Liver (tissue), 3 donors: Measurements from ENCODE around the gene HBA1.
"Not testable (repeated sequence)": the region's sequence is repeated elsewhere in the genome, so short reads cannot be mapped to it uniquely, and the experiment has no call there.

Source experiments
- FOXA1 ChIP-seq: IDR thresholded peaks from 2 replicates; pipeline ENCODE4 v1.6.1; 2016; ENCODE audit warnings: antibody characterized with exemption
- GABPA ChIP-seq, 2 donors: IDR thresholded peaks in 1 of 2; conservative IDR thresholded peaks in 1 of 2; 2 replicates each; pipeline ENCODE4 v1.6.1; 2016; ENCODE audit warnings: antibody characterized with exemption in 2 of 2, mild to moderate bottlenecking in 1 of 2, moderate library complexity in 1 of 2
- HNF4A ChIP-seq, 2 donors: conservative IDR thresholded peaks; 2 replicates each; pipeline ENCODE4 v1.6.1; 2016; ENCODE audit warnings: antibody characterized with exemption in 2 of 2, mild to moderate bottlenecking in 2 of 2
- JUND ChIP-seq, 2 donors: IDR thresholded peaks; 2 replicates each; pipeline ENCODE4 v1.6.1; 2016; ENCODE audit warnings: antibody characterized with exemption in 2 of 2
- NR2F2 ChIP-seq: IDR thresholded peaks from 2 replicates; pipeline ENCODE4 v1.6.1; 2016; ENCODE audit warnings: antibody characterized with exemption
- RAD21 ChIP-seq, 2 donors: IDR thresholded peaks; 2 replicates each; pipeline ENCODE4 v1.6.1; 2016; ENCODE audit warnings: antibody characterized with exemption in 2 of 2, mild to moderate bottlenecking in 2 of 2
- RXRA ChIP-seq, 2 donors: IDR thresholded peaks; 2 replicates each; pipeline ENCODE4 v1.6.1; 2017 to 2018; ENCODE audit warnings: antibody characterized with exemption in 2 of 2, mild to moderate bottlenecking in 1 of 2
- TAF1 ChIP-seq: conservative IDR thresholded peaks from 2 replicates; pipeline ENCODE4 v1.6.1; 2016; ENCODE audit warnings: antibody characterized with exemption, mild to moderate bottlenecking
- YY1 ChIP-seq: IDR thresholded peaks from 2 replicates; pipeline ENCODE4 v1.6.1; 2016; ENCODE audit warnings: antibody characterized with exemption, mild to moderate bottlenecking
- TF ChIP-seq, protein P1 (sequence below): fragments of 150-350 bp; IDR thresholded peaks from 2 replicates; pipeline ENCODE4 v1.5.1; 2017; ENCODE audit warnings: improper control_type of control experiment, low read depth, low read length; ENCODE audit not compliant: missing input control
- TF ChIP-seq, protein P2 (sequence below): IDR thresholded peaks from 2 replicates; pipeline ENCODE4 v1.6.1; 2016; ENCODE audit warnings: antibody characterized with exemption
- TF ChIP-seq, protein P3 (sequence below): IDR thresholded peaks from 2 replicates; pipeline ENCODE4 v1.6.1; 2016; ENCODE audit warnings: antibody characterized with exemption
- TF ChIP-seq, protein P4 (sequence below): IDR thresholded peaks from 2 replicates; pipeline ENCODE4 v1.6.1; 2016; ENCODE audit warnings: antibody characterized with exemption
- TF ChIP-seq, protein P5 (sequence below): IDR thresholded peaks from 2 replicates; pipeline ENCODE4 v1.6.1; 2016; ENCODE audit warnings: antibody characterized with exemption, mild to moderate bottlenecking
- donor health status: healthy.
- donor health status: healthy.

DNA sequence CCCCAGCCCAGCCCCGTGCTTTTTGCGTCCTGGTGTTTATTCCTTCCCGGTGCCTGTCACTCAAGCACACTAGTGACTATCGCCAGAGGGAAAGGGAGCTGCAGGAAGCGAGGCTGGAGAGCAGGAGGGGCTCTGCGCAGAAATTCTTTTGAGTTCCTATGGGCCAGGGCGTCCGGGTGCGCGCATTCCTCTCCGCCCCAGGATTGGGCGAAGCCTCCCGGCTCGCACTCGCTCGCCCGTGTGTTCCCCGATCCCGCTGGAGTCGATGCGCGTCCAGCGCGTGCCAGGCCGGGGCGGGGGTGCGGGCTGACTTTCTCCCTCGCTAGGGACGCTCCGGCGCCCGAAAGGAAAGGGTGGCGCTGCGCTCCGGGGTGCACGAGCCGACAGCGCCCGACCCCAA is 474 bp upstream of the HBA1 start:
- TF ChIP-seq, protein P1, sequence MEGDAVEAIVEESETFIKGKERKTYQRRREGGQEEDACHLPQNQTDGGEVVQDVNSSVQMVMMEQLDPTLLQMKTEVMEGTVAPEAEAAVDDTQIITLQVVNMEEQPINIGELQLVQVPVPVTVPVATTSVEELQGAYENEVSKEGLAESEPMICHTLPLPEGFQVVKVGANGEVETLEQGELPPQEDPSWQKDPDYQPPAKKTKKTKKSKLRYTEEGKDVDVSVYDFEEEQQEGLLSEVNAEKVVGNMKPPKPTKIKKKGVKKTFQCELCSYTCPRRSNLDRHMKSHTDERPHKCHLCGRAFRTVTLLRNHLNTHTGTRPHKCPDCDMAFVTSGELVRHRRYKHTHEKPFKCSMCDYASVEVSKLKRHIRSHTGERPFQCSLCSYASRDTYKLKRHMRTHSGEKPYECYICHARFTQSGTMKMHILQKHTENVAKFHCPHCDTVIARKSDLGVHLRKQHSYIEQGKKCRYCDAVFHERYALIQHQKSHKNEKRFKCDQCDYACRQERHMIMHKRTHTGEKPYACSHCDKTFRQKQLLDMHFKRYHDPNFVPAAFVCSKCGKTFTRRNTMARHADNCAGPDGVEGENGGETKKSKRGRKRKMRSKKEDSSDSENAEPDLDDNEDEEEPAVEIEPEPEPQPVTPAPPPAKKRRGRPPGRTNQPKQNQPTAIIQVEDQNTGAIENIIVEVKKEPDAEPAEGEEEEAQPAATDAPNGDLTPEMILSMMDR, result not testable (repeated sequence)
- TF ChIP-seq YY1; RXRA (IDR thresholded peaks at IDR 0.05); FOXA1; TAF1; JUND (IDR thresholded peaks at IDR 0.05); HNF4A (conservative IDR thresholded peaks at IDR 0.05); GABPA (IDR thresholded peaks at IDR 0.05 in 1 of 2, conservative IDR thresholded peaks at IDR 0.05 in 1 of 2); RAD21 (IDR thresholded peaks at IDR 0.05); NR2F2: not testable (repeated sequence)
- TF ChIP-seq, protein P2, sequence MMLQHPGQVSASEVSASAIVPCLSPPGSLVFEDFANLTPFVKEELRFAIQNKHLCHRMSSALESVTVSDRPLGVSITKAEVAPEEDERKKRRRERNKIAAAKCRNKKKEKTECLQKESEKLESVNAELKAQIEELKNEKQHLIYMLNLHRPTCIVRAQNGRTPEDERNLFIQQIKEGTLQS, result not testable (repeated sequence)
- TF ChIP-seq, protein P3, sequence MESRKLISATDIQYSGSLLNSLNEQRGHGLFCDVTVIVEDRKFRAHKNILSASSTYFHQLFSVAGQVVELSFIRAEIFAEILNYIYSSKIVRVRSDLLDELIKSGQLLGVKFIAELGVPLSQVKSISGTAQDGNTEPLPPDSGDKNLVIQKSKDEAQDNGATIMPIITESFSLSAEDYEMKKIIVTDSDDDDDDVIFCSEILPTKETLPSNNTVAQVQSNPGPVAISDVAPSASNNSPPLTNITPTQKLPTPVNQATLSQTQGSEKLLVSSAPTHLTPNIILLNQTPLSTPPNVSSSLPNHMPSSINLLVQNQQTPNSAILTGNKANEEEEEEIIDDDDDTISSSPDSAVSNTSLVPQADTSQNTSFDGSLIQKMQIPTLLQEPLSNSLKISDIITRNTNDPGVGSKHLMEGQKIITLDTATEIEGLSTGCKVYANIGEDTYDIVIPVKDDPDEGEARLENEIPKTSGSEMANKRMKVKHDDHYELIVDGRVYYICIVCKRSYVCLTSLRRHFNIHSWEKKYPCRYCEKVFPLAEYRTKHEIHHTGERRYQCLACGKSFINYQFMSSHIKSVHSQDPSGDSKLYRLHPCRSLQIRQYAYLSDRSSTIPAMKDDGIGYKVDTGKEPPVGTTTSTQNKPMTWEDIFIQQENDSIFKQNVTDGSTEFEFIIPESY, result not testable (repeated sequence)
- TF ChIP-seq, protein P4, sequence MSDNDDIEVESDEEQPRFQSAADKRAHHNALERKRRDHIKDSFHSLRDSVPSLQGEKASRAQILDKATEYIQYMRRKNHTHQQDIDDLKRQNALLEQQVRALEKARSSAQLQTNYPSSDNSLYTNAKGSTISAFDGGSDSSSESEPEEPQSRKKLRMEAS, result not testable (repeated sequence)
- TF ChIP-seq, protein P5, sequence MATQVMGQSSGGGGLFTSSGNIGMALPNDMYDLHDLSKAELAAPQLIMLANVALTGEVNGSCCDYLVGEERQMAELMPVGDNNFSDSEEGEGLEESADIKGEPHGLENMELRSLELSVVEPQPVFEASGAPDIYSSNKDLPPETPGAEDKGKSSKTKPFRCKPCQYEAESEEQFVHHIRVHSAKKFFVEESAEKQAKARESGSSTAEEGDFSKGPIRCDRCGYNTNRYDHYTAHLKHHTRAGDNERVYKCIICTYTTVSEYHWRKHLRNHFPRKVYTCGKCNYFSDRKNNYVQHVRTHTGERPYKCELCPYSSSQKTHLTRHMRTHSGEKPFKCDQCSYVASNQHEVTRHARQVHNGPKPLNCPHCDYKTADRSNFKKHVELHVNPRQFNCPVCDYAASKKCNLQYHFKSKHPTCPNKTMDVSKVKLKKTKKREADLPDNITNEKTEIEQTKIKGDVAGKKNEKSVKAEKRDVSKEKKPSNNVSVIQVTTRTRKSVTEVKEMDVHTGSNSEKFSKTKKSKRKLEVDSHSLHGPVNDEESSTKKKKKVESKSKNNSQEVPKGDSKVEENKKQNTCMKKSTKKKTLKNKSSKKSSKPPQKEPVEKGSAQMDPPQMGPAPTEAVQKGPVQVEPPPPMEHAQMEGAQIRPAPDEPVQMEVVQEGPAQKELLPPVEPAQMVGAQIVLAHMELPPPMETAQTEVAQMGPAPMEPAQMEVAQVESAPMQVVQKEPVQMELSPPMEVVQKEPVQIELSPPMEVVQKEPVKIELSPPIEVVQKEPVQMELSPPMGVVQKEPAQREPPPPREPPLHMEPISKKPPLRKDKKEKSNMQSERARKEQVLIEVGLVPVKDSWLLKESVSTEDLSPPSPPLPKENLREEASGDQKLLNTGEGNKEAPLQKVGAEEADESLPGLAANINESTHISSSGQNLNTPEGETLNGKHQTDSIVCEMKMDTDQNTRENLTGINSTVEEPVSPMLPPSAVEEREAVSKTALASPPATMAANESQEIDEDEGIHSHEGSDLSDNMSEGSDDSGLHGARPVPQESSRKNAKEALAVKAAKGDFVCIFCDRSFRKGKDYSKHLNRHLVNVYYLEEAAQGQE, result not testable (repeated sequence)
